ENCODE results near the gene AIFM3.

AIFM3 gene

DNA sequence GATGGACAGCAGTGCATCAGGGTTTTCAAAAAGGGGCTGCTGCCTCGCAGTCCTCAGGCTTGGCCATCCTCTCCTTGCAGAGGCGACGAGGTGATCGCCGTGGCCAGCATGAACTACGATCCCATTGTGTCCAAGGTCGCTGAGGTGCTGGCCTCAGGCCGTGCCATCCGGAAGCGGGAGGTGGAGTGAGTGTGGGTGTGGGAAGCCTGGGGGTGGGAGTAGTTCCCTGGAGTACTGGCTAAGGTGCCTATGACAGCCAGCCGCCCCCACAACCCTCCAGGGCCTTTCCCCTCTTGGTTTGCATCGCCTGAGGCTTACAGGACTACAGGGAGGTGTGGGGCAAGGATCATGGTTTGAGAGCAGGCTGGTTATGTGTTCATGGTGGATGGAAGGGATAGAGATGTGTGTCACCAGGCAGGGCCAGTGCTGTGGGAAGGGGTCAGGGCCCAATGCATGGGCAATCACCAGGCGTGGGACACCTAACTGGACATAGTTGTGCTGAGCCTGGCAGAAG, 12.9 kb downstream of the AIFM3 start:
- DNase-seq (ENCODE audit: low read depth, low spot score): no peak
- Histone ChIP-seq H3K27ac (no peak overlapping the region), H3K9ac (ENCODE audit: insufficient read length) (no peak overlapping the region), H3K36me3 (ENCODE audit: insufficient read depth, low read length) (no peaks in the 10 kb centered on the region; the same call in 1 of the 2 replicates), H3K9me3 (ENCODE audit: low read depth, low read length) (peaks cover 7% of the 10 kb centered on the region; the same call in 1 of the 2 replicates), H3K4me3 (no peak overlapping the region)
- TF ChIP-seq POLR2AphosphoS5 (IDR thresholded peaks at IDR 0.05; ENCODE audit: borderline replicate concordance, low read depth, low read length): no peak
- no peak for TF ChIP-seq FOXP2 (optimal IDR thresholded peaks at IDR 0.05; ENCODE audit: control extremely low read depth, extremely low read length, insufficient read depth)
- TF ChIP-seq EZH2 (IDR thresholded peaks at IDR 0.05): no peak

DNA sequence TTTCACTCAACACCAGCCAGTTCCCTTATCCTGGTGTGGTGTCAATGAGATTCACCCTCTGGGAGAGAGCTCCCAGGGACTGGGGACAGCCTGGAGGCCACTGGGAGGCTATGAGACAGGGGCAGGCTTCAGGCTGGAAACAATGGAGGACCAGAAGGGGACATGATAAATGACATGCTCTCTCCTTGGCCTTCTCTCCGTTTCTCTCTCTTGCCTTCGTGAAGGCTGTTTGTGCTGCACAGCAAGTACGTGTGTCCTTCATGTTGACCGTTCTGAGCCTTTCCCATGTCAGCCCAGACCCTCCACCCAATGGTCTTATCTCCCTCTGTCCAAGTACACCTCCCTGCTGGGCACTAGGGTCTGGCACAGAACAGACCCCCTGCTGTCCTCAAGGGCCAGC, 13.5 kb downstream of the AIFM3 start:
- Histone ChIP-seq H3K36me3 (ENCODE audit: insufficient read depth, low read length) (no peaks in the 10 kb centered on the region; the same call in 1 of the 2 replicates), H3K4me3 (no peak overlapping the region), H3K9ac (ENCODE audit: insufficient read length) (no peak overlapping the region), H3K27ac (no peak overlapping the region), H3K9me3 (ENCODE audit: low read depth, low read length) (peaks cover 7% of the 10 kb centered on the region; the same call in 1 of the 2 replicates)
- TF ChIP-seq FOXP2 (optimal IDR thresholded peaks at IDR 0.05; ENCODE audit: control extremely low read depth, extremely low read length, insufficient read depth) (no peak), EZH2 (IDR thresholded peaks at IDR 0.05) (no peak), POLR2AphosphoS5 (IDR thresholded peaks at IDR 0.05; ENCODE audit: borderline replicate concordance, low read depth, low read length) (no peak)
- no peak for DNase-seq (ENCODE audit: low read depth, low spot score)

DNA sequence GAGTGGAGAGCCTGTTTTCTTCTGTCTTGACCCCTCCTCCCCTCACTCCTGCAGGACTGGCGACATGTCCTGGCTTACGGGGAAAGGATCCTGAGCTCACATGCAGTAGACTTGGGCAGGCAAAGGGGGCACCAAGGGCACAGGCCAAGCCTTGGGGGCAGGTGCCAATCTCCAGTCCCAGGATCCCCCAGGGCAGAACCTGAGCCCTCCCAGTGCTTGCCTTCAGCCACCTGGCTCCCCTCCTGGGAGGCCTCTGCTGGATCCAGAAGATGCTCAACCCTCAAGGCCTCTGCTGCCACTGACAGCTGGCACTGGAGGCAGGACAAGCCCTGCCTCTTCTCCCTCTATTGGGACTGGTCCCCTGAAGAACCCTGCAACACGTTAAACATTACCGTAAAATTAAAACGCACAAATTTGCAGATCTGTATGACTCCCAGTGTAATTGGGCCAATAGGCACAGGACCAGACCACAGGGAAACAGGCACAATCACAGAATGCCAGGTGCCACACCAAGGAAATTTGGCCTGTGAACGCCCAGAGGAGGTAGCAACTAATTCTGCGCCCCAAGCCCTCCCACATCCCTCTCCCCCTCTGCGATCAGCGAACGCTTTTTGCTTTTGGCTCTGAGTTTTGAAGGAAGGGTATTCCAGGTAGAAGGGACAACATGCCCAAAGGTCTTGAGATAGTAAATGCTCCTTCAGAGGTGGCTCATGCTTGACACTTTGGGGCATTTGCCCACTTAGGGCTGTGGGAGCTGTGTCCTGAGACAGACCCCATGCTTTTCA, 14.1 kb downstream of the AIFM3 start:
- Histone ChIP-seq H3K27ac (peak overlapping the region; percentile 69; the same call in 1 of the 2 replicates), H3K36me3 (ENCODE audit: insufficient read depth, low read length) (peaks cover 4% of the 10 kb centered on the region), H3K9me3 (ENCODE audit: low read depth, low read length) (peaks cover 7% of the 10 kb centered on the region; the same call in 1 of the 2 replicates)

DNA sequence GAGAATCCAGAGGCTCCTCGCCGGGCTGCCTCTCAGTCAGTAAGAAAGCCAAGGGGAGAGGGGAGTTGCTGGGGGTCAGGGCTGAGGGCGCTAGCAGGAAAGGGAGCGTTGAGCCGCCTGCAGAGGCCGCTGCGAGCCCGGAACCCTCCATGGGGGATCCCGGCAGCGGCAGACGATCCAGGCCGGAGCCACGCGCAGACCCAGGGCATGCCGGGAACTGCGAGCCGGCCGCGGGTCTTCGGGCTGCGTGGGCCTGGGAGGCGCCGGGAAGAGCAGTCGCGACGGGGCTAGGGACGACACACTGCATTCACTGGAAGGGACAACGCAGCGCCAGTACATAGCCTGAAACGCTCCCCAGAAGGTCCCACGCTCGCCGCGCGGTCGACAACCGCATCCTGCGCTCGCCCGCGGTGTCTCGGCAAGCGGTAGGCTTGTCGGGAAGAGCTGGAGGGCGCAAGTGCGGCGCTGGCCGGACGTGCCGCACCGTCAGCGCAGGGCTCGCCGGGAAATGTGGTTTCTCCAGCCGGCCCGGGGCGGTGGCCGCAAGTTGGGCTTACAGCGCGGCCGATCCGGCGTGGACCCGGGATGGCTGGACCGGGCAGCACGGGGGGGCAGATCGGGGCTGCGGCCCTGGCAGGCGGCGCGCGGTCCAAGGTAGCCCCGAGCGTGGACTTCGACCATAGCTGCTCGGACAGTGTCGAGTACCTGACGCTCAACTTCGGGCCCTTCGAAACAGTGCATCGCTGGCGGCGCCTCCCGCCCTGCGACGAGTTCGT, 14.9 kb downstream of the AIFM3 start, which contains the start of gene LZTR1:
TSS of gene LZTR1 (plus strand) at position 511 of the 776 bp plus-strand sequence. CDS start at position 586, 75 bp downstream.
- peaks cover 7% of the 10 kb centered on the region; the same call in 1 of the 2 replicates for H3K9me3 ChIP-seq (ENCODE audit: low read depth, low read length)
- no peak for DNase-seq (ENCODE audit: low read depth, low spot score)
- H3K27ac ChIP-seq: peak within 1 kb of the TSS; percentile 69; the same call in 1 of the 2 replicates
- H3K36me3 ChIP-seq (ENCODE audit: insufficient read depth, low read length): peaks cover 10% of the 10 kb centered on the region
- TF ChIP-seq FOXP2 (optimal IDR thresholded peaks at IDR 0.05; ENCODE audit: control extremely low read depth, extremely low read length, insufficient read depth) (no peak), EZH2 (IDR thresholded peaks at IDR 0.05) (no peak), POLR2AphosphoS5 (IDR thresholded peaks at IDR 0.05; ENCODE audit: borderline replicate concordance, low read depth, low read length) (peak; percentile 97)
- H3K4me3 ChIP-seq: peak within 1 kb of the TSS; percentile 88
- H3K9ac ChIP-seq (ENCODE audit: insufficient read length): peak within 1 kb of the TSS; percentile 96

More for the DNA sequence above, 14.1 kb downstream of the AIFM3 start:
- no peak for DNase-seq (ENCODE audit: low read depth, low spot score)
- TF ChIP-seq EZH2 (IDR thresholded peaks at IDR 0.05) (no peak), FOXP2 (optimal IDR thresholded peaks at IDR 0.05; ENCODE audit: control extremely low read depth, extremely low read length, insufficient read depth) (no peak), POLR2AphosphoS5 (IDR thresholded peaks at IDR 0.05; ENCODE audit: borderline replicate concordance, low read depth, low read length) (no peak; the same call in 1 of the 2 replicates)
- H3K4me3 ChIP-seq: peak overlapping the region; percentile 88
- H3K9ac ChIP-seq (ENCODE audit: insufficient read length): peak overlapping the region; percentile 96

DNA sequence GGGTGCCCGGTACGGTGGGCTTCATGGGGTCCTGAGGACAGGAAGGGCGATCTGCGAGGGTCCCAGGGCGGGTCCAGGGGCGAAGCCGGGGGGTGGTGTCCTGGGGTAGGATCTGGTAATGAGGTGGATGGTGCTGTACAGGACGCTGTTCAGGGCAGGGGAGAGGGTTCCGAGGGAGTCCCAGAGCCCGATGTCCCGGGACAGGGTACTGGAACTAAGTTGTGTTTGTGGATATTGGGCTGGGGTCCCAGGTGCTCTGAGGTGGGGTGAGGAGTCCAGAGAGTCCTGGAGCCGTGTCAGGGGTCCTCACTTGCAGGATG, 15.5 kb downstream of the AIFM3 start:
- Histone ChIP-seq H3K36me3 (ENCODE audit: insufficient read depth, low read length) (peaks cover 10% of the 10 kb centered on the region), H3K9me3 (ENCODE audit: low read depth, low read length) (peaks cover 7% of the 10 kb centered on the region; the same call in 1 of the 2 replicates), H3K27ac (no peak overlapping the region), H3K4me3 (peak overlapping the region; percentile 88), H3K9ac (ENCODE audit: insufficient read length) (peak overlapping the region; percentile 96)
- TF ChIP-seq FOXP2 (optimal IDR thresholded peaks at IDR 0.05; ENCODE audit: control extremely low read depth, extremely low read length, insufficient read depth) (no peak), POLR2AphosphoS5 (IDR thresholded peaks at IDR 0.05; ENCODE audit: borderline replicate concordance, low read depth, low read length) (no peak), EZH2 (IDR thresholded peaks at IDR 0.05) (no peak)
- no peak for DNase-seq (ENCODE audit: low read depth, low spot score)

DNA sequence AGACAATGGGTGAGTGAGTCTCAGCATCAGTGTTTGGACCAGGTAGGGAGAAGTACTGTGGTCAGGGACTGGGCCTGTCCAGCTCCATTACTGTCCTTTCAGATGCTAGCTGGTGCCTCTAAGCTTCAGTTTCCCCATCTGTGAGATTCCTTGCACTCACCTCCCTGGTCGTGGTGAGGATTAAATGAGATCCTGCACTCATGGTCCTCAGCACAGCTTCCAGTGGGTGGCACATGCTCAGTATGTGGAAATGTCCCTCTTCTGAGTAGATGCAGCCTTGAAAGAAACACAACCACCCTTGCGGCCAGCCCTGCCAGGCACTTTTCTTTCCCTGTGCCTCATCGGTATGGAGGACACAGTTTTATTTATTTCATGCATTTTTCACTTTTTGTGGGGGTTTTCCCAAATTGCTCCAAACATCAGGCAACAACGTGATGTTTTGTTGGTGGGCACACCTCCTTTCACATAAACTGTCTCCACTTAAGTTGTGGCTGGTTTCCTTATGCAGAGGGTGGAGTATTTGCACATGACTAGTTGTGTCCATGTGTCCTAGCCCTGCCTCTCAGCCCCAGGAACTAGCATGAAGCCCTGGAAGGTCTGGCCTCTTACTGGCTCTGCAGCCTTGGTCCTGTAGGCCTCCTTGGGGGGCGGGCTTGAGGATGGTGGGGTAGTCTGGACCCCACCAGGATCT, 16.2 kb downstream of the AIFM3 start:
- H3K36me3 ChIP-seq (ENCODE audit: insufficient read depth, low read length): peaks cover 10% of the 10 kb centered on the region
- peak overlapping the region; percentile 96 for H3K9ac ChIP-seq (ENCODE audit: insufficient read length)

DNA sequence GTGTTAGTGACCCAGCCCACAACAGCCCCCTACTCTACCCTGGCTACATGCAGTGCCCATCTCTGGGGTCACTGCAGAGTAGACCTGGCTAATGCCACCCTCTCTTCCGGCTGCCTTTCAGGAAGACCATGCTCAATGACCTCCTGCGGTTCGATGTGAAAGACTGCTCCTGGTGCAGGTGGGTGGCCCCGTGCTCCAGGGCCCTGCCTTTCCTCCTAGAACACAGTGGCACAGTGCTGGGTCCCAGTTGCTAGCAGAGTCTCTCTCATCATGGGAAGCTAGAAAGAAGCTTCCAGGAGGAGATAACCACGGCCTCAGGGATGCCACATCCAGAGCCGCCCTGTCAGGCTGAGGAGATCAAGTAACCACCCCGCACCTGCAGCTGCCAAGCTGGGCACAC, 18.7 kb downstream of the AIFM3 start:
- Histone ChIP-seq H3K4me3 (no peak overlapping the region), H3K27ac (no peak overlapping the region), H3K9me3 (ENCODE audit: low read depth, low read length) (no peaks in the 10 kb centered on the region), H3K36me3 (ENCODE audit: insufficient read depth, low read length) (peaks cover 10% of the 10 kb centered on the region), H3K9ac (ENCODE audit: insufficient read length) (no peak overlapping the region)
- no peak for TF ChIP-seq FOXP2 (optimal IDR thresholded peaks at IDR 0.05; ENCODE audit: control extremely low read depth, extremely low read length, insufficient read depth)
- no peak for DNase-seq (ENCODE audit: low read depth, low spot score)

More for the DNA sequence above, 16.2 kb downstream of the AIFM3 start:
- no peak for DNase-seq (ENCODE audit: low read depth, low spot score)
- peak overlapping the region; percentile 88 for H3K4me3 ChIP-seq
- TF ChIP-seq POLR2AphosphoS5 (IDR thresholded peaks at IDR 0.05; ENCODE audit: borderline replicate concordance, low read depth, low read length): no peak
- TF ChIP-seq FOXP2 (optimal IDR thresholded peaks at IDR 0.05; ENCODE audit: control extremely low read depth, extremely low read length, insufficient read depth): no peak
- TF ChIP-seq EZH2 (IDR thresholded peaks at IDR 0.05): no peak
- H3K27ac ChIP-seq: no peak overlapping the region
- H3K9me3 ChIP-seq (ENCODE audit: low read depth, low read length): peaks cover 7% of the 10 kb centered on the region; the same call in 1 of the 2 replicates
